Measurements from ENCODE around the gene MAP9.

DNA sequence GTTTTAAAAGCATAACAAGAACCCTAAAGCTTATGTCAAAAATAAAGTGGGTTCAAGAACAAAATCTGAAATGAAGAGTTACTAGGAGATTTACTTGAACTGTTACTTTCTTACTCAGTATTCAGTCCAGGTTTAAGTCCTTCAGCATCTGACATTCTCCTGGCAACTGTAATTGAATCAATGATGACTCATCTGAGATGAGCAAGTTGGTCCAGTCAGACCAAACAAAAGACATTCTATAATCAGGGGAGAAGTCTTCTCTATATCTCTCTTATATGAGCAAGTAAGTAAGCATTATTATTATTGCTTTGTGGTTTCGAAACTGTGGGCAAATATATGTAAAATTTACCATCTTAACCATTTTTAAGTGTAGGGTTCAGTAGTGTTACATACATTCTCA lies 34.6 kb downstream of the MAP9 start:
- TF ChIP-seq, protein P1, sequence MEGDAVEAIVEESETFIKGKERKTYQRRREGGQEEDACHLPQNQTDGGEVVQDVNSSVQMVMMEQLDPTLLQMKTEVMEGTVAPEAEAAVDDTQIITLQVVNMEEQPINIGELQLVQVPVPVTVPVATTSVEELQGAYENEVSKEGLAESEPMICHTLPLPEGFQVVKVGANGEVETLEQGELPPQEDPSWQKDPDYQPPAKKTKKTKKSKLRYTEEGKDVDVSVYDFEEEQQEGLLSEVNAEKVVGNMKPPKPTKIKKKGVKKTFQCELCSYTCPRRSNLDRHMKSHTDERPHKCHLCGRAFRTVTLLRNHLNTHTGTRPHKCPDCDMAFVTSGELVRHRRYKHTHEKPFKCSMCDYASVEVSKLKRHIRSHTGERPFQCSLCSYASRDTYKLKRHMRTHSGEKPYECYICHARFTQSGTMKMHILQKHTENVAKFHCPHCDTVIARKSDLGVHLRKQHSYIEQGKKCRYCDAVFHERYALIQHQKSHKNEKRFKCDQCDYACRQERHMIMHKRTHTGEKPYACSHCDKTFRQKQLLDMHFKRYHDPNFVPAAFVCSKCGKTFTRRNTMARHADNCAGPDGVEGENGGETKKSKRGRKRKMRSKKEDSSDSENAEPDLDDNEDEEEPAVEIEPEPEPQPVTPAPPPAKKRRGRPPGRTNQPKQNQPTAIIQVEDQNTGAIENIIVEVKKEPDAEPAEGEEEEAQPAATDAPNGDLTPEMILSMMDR (IDR thresholded peaks at IDR 0.05), result no peak
- TF ChIP-seq POLR2A (IDR thresholded peaks at IDR 0.05), result no peak
